ENCODE measurements around the gene EIF3L. TPM values are rescaled to one million over a fixed set of nuclear protein-coding genes. Genes with fewer than 3 reads are reported as not detected.

Gene EIF3L
- total and polyA plus RNA-seq, 2 of the 8 experiments (the other 6 are each of a cell fraction or from before 2014, with no cell fraction given), result 639 to 886 TPM

GRCh38 chr22:37880668-37881440 is 31.6 kb downstream of the EIF3L start:
- WGBS, 2 experiments (ENCODE audit: extremely low coverage in 1 of 2, insufficient coverage in 1 of 2, insufficient read length in 1 of 2, insufficient replicate concordance in 2 of 2, low coverage in 1 of 2, low lambda C conversion rate in 2 of 2, missing lambda C conversion rate in 1 of 2), result 94% methylated on average over 6 of the region's 6 CpGs; no CpG with 5 or more reads in 1 of the 2 experiments
- Histone ChIP-seq H3K9ac (replicated peaks in 1 of 4; ENCODE audit: extremely low read depth in 1 of 4, low read depth in 3 of 4, low read length in 3 of 4) (no peak overlapping the region), H3K23ac (ENCODE audit: insufficient read length) (no peak overlapping the region), H2BK12ac (ENCODE audit: low read depth, low read length) (no peak overlapping the region), H2AK5ac (ENCODE audit: low read depth, low read length) (no peak overlapping the region), H3K36me3 (ENCODE audit: control insufficient read depth in 2 of 4, insufficient read depth in 4 of 4, low read length in 3 of 4) (peaks cover 25 to 75% (median 52%) of the 10 kb centered on the region in 4 experiments), H3K4ac (replicated peaks; ENCODE audit: insufficient read length, low read depth, low read length) (no peak overlapping the region), H3K4me1 (replicated peaks in 1 of 4; ENCODE audit: control insufficient read depth in 3 of 4, insufficient read depth in 4 of 4, low read length in 3 of 4) (no peaks in the 10 kb centered on the region), H4K8ac (ENCODE audit: extremely low read depth, insufficient read depth, low read length) (no peak overlapping the region), H3K27ac (ENCODE audit: low read depth, low read length) (no peak overlapping the region), H3K79me2 (ENCODE audit: control insufficient read depth in 1 of 2, insufficient read depth in 2 of 2, low read length in 2 of 2) (peaks cover 0 to 16% of the 10 kb centered on the region in 2 experiments; a peak in 2 of 4 replicates), H2BK20ac (ENCODE audit: low read length) (no peak overlapping the region), H3K9me3 (ENCODE audit: insufficient read depth in 2 of 2, low read depth in 1 of 2, low read length in 1 of 2) (no peaks in the 10 kb centered on the region), H2BK15ac (ENCODE audit: low read length) (no peak overlapping the region), H4K20me1 (replicated peaks in 1 of 2; ENCODE audit: control insufficient read depth in 1 of 2, insufficient read depth in 2 of 2, low read length in 2 of 2) (peaks cover 0 to 16% of the 10 kb centered on the region in 2 experiments), H3K79me1 (ENCODE audit: low read depth, low read length) (no peaks in the 10 kb centered on the region; the same call in 1 of the 2 replicates), H2BK5ac (ENCODE audit: low read depth, low read length) (no peak overlapping the region), H3K4me2 (ENCODE audit: insufficient read depth in 1 of 2, low read depth in 2 of 2, low read length in 2 of 2) (no peak overlapping the region), H3K23me2 (ENCODE audit: low read depth, low read length) (no peaks in the 10 kb centered on the region), H4K91ac (replicated peaks; ENCODE audit: insufficient read length, low read length) (no peak overlapping the region), H4K5ac (ENCODE audit: insufficient read length, low read depth, low read length) (no peak overlapping the region), H2AFZ (ENCODE audit: low read length) (no peak overlapping the region), H3K4me3 (ENCODE audit: extremely low read depth in 1 of 4, insufficient read depth in 2 of 4, low read depth in 3 of 4, low read length in 4 of 4) (no peak overlapping the region), H3K14ac (ENCODE audit: insufficient read length) (no peak overlapping the region), H3K27me3 (replicated peaks in 1 of 4; ENCODE audit: control insufficient read depth in 3 of 4, extremely low read depth in 1 of 4, insufficient read depth in 3 of 4, low read length in 3 of 4) (no peaks in the 10 kb centered on the region), H3K18ac (ENCODE audit: extremely low read depth, low read length) (no peak overlapping the region), H2BK120ac (replicated peaks; ENCODE audit: low read depth, low read length) (no peak overlapping the region), H3K56ac (replicated peaks; ENCODE audit: insufficient read length, low read depth, low read length) (no peak overlapping the region)
- ChIA-PET CTCF (ENCODE audit: partially characterized antibody) (interaction anchor here (1.0 to 2.0 kb wide), 6 partner anchors 16 to 80 kb away, joined by 3 to 6 read pairs (median 5); no protein-coding TSS in a partner anchor), POLR2A (ENCODE audit: partially characterized antibody) (interaction anchor here (0.6 to 2.1 kb wide), 8 partner anchors 12 to 615 kb away, joined by 3 to 8 read pairs (median 3); no protein-coding TSS in a partner anchor)
- DNase-seq (ENCODE audit: low read depth in 1 of 2, low spot score in 2 of 2) (no peak), FAIRE-seq (no peak)
- TF ChIP-seq JUND (IDR thresholded peaks at IDR 0.05; ENCODE audit: low read length) (no peak), RAD21 (IDR thresholded peaks at IDR 0.05 in 1 of 2, conservative IDR thresholded peaks at IDR 0.05 in 1 of 2; ENCODE audit: low read depth in 2 of 2, low read length in 2 of 2) (no peak), POLR2AphosphoS5 (IDR thresholded peaks at IDR 0.05; ENCODE audit: low read depth, low read length) (no peak), CBX8 (IDR thresholded peaks at IDR 0.05; ENCODE audit: borderline replicate concordance, low read depth, low read length) (no peak), SP4 (IDR thresholded peaks at IDR 0.05; ENCODE audit: low read length) (no peak), RFX5 (IDR thresholded peaks at IDR 0.05; ENCODE audit: borderline replicate concordance, low read depth, low read length) (no peak), HDAC6 (IDR thresholded peaks at IDR 0.05; ENCODE audit: low read depth, low read length) (no peak), SP2 (IDR thresholded peaks at IDR 0.05; ENCODE audit: low read length) (no peak), CHD2 (IDR thresholded peaks at IDR 0.05; ENCODE audit: low read length) (no peak), BACH1 (IDR thresholded peaks at IDR 0.05; ENCODE audit: low read length) (no peak)
- TF ChIP-seq, protein P1, sequence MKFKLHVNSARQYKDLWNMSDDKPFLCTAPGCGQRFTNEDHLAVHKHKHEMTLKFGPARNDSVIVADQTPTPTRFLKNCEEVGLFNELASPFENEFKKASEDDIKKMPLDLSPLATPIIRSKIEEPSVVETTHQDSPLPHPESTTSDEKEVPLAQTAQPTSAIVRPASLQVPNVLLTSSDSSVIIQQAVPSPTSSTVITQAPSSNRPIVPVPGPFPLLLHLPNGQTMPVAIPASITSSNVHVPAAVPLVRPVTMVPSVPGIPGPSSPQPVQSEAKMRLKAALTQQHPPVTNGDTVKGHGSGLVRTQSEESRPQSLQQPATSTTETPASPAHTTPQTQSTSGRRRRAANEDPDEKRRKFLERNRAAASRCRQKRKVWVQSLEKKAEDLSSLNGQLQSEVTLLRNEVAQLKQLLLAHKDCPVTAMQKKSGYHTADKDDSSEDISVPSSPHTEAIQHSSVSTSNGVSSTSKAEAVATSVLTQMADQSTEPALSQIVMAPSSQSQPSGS (IDR thresholded peaks at IDR 0.05; ENCODE audit: low read length), result no peak
